A549 treated with AZD9567 at 1 μM for 4 hours (cell line): ENCODE results near the gene TMEM201. TPM values are rescaled to one million over a fixed set of nuclear protein-coding genes. Genes with fewer than 3 reads are reported as not detected.

Experiments
- total RNA-seq: library from RNA; stranded (reverse); fragments of 200-300 nt; extraction: Qiagen RNA extraction; gene quantifications from 5 replicates; pipeline ENCODE4 v1.2.3, GENCODE V29; 2022; ENCODE audit not compliant: insufficient read depth

Gene TMEM201, protein sequence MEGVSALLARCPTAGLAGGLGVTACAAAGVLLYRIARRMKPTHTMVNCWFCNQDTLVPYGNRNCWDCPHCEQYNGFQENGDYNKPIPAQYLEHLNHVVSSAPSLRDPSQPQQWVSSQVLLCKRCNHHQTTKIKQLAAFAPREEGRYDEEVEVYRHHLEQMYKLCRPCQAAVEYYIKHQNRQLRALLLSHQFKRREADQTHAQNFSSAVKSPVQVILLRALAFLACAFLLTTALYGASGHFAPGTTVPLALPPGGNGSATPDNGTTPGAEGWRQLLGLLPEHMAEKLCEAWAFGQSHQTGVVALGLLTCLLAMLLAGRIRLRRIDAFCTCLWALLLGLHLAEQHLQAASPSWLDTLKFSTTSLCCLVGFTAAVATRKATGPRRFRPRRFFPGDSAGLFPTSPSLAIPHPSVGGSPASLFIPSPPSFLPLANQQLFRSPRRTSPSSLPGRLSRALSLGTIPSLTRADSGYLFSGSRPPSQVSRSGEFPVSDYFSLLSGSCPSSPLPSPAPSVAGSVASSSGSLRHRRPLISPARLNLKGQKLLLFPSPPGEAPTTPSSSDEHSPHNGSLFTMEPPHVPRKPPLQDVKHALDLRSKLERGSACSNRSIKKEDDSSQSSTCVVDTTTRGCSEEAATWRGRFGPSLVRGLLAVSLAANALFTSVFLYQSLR
- 12.6 to 16.4 TPM (median 15.0 TPM) in 5 replicates for total RNA-seq

GRCh38 chr1:9588551-9589143 lies at the start of gene TMEM201:
TMEM201 (plus strand) TSS chr1:9588911; CDS start chr1:9588931, 20 bp downstream.

DNA sequence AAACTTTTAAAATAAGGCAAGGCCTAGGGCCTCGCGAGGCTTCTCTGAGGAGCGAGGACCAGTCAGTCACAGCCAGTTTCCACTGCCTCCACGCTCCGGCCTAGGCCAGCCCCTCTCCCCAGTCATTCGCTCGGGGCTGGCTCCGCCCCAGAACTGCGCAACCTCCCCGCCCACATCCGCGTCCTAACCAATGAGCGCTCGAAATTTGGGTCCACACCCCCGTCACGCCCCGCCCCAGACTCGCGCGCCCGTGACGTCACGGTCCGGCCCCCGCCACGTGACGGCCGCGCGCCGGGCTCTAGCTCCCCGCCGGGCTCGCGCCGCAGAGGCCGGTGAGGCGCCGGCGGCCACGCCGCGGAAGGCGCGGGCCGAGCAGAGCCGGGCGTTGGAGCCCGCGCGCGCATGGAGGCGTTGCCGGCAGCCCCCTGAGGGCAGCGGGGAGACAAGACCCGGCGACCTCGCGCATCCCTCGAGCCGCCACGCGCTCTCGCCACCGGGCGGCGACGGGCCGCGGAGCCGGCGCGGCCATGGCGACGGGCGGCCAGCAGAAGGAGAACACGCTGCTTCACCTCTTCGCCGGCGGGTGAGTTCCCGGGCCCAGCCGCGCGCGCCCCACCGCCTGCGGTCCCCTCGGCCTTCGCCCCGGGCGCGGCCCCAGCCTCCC lies 49.4 kb upstream of the TMEM201 start, which contains the start of gene SLC25A33:
Gene SLC25A33 (plus strand): TSS at position 301 of the 664 bp plus-strand sequence. CDS start 227 bp downstream, at position 528.

DNA sequence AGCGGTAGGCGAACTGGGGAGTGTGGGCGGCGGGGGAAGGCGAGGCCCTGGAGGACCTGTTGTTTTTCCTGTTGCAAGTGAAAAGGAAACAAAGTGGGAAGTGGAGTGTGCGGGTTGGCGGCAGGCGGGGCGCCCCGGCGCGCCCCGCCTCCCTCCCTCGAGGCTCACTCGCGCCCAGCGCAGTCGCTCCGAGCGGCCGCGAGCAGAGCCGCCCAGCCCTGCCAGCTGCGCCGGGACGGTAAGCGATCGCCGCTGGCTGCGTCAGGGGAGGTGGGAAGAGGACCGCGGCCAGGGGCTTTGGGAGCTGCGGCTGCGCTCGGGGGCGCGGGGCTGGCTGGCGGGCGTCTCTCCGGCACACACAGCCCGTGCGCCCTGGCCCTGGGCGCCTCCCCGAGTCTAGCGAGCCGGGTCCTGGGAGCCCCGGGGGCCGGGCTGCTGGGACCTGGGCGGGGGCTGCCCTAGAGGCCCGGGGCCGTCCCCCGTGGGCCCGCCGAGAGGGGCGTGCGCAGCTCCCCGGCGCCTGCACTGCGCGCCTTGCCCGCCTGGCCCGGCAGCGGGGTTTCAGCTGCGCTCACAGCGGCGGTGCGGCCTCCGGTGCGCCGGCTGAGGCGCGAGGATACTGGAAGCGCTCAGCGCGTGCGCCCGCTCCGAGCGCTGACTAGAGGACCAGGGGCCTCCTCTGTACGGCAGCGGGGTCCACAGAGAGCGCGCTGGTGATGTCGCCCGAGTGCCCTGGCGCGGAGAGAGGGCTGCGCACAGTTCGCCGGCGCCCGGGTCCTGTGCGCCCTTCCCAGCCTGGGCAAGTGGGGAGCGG lies 63.1 kb downstream of the TMEM201 start, which contains the start of gene PIK3CD:
Gene PIK3CD (plus strand): TSS at position 167 of the 814 bp plus-strand sequence. CDS start 58,725 bp downstream, outside the sequence.

Other genes with a start within 250 kb of the TMEM201 start
- 2.5 to 3.5 TPM (median 3.4 TPM) in 5 replicates for gene SLC25A33, start 49.4 kb upstream of the TMEM201 start, total RNA-seq
- 7.5 to 8.2 TPM (median 8.0 TPM) in 5 replicates for gene PIK3CD, start 62.8 kb downstream of the TMEM201 start, total RNA-seq
- 57.5 to 62.7 TPM (median 61.2 TPM) in 5 replicates for gene CLSTN1, start 235.1 kb downstream of the TMEM201 start, total RNA-seq